Nephron progenitor cell (in vitro differentiated cells): ENCODE measurements around the gene SLC25A48.

Source experiments
- DNase-seq: peaks from one replicate; pipeline ENCODE4 v3.0.0; 2021
- H3K27ac Mint-ChIP-seq: 2 replicates; pipeline ENCODE4 v1.8.0; 2021; ENCODE audit warnings: mild to moderate bottlenecking, moderate library complexity, mixed read lengths
- H3K27me3 Mint-ChIP-seq: 2 replicates; pipeline ENCODE4 v1.8.0; 2021; ENCODE audit warnings: mild to moderate bottlenecking, low read depth, mixed read lengths; ENCODE audit not compliant: poor library complexity
- H3K36me3 Mint-ChIP-seq: 2 replicates; pipeline ENCODE4 v1.8.0; 2021; ENCODE audit warnings: low read depth, mixed read lengths
- H3K4me1 Mint-ChIP-seq: 2 replicates; pipeline ENCODE4 v1.8.0; 2021; ENCODE audit warnings: mixed read lengths
- H3K4me3 Mint-ChIP-seq: 2 replicates; pipeline ENCODE4 v1.8.0; 2021; ENCODE audit warnings: mild to moderate bottlenecking, moderate library complexity, mixed read lengths
- H3K9me3 Mint-ChIP-seq: 2 replicates; pipeline ENCODE4 v1.8.0; 2021; ENCODE audit warnings: mild to moderate bottlenecking, moderate library complexity, mixed read lengths
- CTCF ChIP-seq: fragments of 200-600 bp; sonication (generic); IDR thresholded peaks from 2 replicates; pipeline ENCODE4 v1.5.0; 2021; ENCODE audit warnings: antibody characterized with exemption

Gene SLC25A48

GRCh38 chr5:135814316-135814715 is 20.1 kb upstream of the SLC25A48 start:
- peaks cover 7% of the 10 kb centered on the region for H3K4me1 Mint-ChIP-seq
- TF ChIP-seq CTCF: no peak

DNA sequence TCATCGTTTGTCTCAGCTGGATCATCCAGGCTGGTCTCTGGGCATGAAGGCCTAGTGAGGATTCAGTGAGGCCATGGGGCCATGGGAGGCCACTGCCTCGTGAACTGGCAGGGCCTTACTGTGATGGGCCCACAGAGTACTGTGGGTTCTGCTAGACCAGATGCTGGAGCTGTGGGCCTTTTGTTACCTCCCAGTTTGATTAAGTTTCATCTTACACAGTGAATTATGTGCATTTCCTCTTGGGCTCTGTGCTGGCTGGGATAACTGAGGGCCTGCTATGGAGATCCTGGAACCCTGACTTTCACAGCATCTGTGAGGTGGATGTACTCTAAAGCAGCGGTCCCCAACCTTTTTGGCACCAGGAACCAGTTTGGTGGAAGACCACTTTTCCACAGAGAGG is 19.7 kb upstream of the SLC25A48 start:
- no peaks in the 10 kb centered on the region for H3K36me3 Mint-ChIP-seq
- H3K9me3 Mint-ChIP-seq: peaks cover 11% of the 10 kb centered on the region
- H3K27me3 Mint-ChIP-seq: peaks cover 15% of the 10 kb centered on the region
- TF ChIP-seq CTCF: no peak
- H3K27ac Mint-ChIP-seq: no peak overlapping the region
- H3K4me1 Mint-ChIP-seq: peaks cover 7% of the 10 kb centered on the region
- no peak overlapping the region for H3K4me3 Mint-ChIP-seq
- DNase-seq: no peak

More at GRCh38 chr5:135814316-135814715, 20.1 kb upstream of the SLC25A48 start:
- no peak for DNase-seq
- Mint-ChIP-seq H3K27ac (no peak overlapping the region), H3K36me3 (no peaks in the 10 kb centered on the region), H3K27me3 (peaks cover 15% of the 10 kb centered on the region), H3K9me3 (peaks cover 11% of the 10 kb centered on the region), H3K4me3 (no peak overlapping the region)

DNA sequence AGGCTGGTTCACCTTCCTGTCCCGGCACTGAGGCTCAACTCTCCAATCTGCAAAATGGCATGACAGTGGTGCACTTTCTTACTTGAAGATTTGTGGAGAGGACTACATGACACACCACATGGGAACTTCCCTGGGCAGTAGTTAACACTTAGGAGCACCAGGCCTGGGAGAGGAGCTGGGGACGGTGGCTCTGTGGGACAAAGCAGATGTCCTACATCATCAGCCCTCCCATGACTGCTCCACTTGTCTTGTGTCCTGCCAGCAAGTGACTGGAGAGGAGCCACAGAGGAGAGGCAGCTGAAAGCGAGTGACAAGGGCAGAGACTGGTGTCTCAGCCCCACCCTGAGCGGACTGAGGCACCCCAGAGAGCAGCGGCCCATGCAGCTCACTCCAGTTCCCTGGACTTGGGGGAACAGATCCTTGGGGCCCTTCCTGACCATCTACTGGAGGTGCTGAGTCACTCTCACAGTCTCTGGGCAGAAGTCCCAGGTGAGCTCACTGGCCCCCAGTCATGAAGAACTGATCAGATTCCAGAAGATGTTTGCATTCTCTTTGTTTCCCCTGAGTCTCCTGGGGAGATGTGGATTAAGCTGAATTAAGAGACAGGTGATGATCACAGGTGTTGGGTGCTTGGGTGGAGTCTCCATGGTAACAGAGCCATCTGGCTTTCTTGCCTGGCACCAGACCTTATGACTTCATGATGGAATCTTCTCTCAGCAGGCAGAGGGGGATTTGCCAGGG is 13.2 kb upstream of the SLC25A48 start:
- TF ChIP-seq CTCF: no peak
- no peak overlapping the region for H3K27ac Mint-ChIP-seq
- DNase-seq: no peak

DNA sequence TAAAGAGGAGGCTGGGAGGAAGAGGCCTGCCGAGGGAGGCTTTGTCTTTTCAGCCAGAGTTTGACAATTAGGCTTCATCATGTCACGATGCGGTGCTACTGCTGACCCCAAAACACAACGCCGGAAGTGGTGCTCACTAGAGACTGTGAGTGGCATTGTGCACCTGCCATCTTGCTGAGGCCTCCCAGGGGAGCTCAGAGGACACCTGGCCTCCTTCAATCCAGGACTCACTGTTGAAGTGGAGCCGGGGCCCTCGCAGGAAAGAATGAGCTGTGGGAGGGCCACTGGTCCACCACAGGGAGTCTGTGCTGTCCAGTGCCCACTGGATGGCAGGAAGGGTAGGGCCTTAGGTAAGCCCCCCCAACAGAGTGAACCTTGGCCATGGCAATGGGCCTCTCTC is 12.7 kb upstream of the SLC25A48 start:
- no peak overlapping the region for H3K4me3 Mint-ChIP-seq
- H3K27ac Mint-ChIP-seq: no peak overlapping the region
- H3K36me3 Mint-ChIP-seq: no peaks in the 10 kb centered on the region

More for the DNA sequence above, 13.2 kb upstream of the SLC25A48 start:
- peaks cover 5% of the 10 kb centered on the region for H3K4me1 Mint-ChIP-seq
- H3K9me3 Mint-ChIP-seq: no peaks in the 10 kb centered on the region
- H3K4me3 Mint-ChIP-seq: no peak overlapping the region
- no peaks in the 10 kb centered on the region for H3K36me3 Mint-ChIP-seq
- H3K27me3 Mint-ChIP-seq: peaks cover 17% of the 10 kb centered on the region

GRCh38 chr5:135822286-135822685 is 12.2 kb upstream of the SLC25A48 start:
- Mint-ChIP-seq H3K27ac (no peak overlapping the region), H3K4me3 (no peak overlapping the region), H3K9me3 (no peaks in the 10 kb centered on the region), H3K36me3 (no peaks in the 10 kb centered on the region), H3K4me1 (peaks cover 5% of the 10 kb centered on the region), H3K27me3 (peaks cover 26% of the 10 kb centered on the region)
- DNase-seq: no peak
- TF ChIP-seq CTCF: no peak

More for the DNA sequence above, 12.7 kb upstream of the SLC25A48 start:
- no peaks in the 10 kb centered on the region for H3K9me3 Mint-ChIP-seq
- peaks cover 21% of the 10 kb centered on the region for H3K27me3 Mint-ChIP-seq
- TF ChIP-seq CTCF: no peak
- peaks cover 5% of the 10 kb centered on the region for H3K4me1 Mint-ChIP-seq
- DNase-seq: no peak

- Mint-ChIP-seq H3K9me3 (no peaks in the 10 kb centered on the region), H3K27ac (no peak overlapping the region), H3K4me1 (peaks cover 5% of the 10 kb centered on the region), H3K36me3 (no peaks in the 10 kb centered on the region), H3K27me3 (peaks cover 29% of the 10 kb centered on the region), H3K4me3 (no peak overlapping the region)
- DNase-seq: no peak
- TF ChIP-seq CTCF: no peak
Observed at GRCh38 chr5:135822959-135823358, 11.5 kb upstream of the SLC25A48 start.
